ENCODE results near the gene PFKL.

- TF ChIP-seq CTCF (IDR thresholded peaks at IDR 0.05) (no peak), EZH2 (IDR thresholded peaks at IDR 0.05; ENCODE audit: borderline replicate concordance, insufficient read depth, low read depth, low read length, poor library complexity, severe bottlenecking) (no peak)
Measured at GRCh38 chr21:44271558-44272283, 28.1 kb upstream of the PFKL start.
